HG03135 (cell line): ENCODE results near the gene LZTFL1.

Experiments
- ATAC-seq: cut with Tn5 transposase; IDR thresholded peaks from one replicate; pipeline ENCODE4 v1.9.1; 2021; ENCODE audit warnings: mild to moderate bottlenecking, moderate library complexity; ENCODE audit not compliant: unreplicated experiment

Gene LZTFL1, protein sequence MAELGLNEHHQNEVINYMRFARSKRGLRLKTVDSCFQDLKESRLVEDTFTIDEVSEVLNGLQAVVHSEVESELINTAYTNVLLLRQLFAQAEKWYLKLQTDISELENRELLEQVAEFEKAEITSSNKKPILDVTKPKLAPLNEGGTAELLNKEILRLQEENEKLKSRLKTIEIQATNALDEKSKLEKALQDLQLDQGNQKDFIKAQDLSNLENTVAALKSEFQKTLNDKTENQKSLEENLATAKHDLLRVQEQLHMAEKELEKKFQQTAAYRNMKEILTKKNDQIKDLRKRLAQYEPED

DNA sequence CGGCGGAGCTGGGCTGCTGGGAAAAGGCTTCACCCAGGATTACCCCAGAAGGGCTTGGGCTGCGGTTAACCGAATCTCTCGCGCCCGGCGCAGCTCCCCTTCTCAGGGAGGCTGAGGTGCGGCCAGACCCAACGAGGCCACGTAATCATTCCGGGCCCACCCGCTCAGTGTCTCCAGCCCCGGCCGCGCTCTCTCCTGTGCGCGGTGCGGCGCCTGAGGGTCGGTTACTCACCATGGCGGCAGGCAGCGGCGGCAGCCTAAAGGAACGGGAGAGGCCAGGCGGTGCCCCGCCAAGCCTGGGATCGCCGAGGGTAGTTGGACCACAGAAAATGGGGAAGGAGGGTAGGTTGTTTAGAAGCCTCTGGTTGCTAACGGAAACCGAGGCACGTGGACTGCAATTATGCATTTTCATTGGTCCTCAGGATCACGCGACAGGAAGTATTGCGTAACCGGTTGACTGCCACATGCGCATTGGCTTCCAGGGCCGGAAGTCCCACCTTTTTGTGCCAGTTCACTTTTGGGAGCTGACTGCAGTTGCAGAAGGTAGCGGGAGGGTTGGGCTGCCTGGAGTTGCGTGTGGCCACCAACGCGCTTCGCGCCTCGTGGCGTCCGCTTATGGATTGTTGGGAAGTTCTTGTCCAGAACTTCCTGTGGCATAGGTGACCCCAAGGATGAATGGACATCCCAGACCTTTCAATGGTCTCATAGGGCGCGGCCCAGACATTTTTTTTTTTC is at the start of gene LZTFL1:
TSS of gene LZTFL1 (minus strand) at position 363 of the 735 bp plus-strand sequence. CDS start at position 235, 128 bp downstream.
- ATAC-seq: peak; percentile 93

- no peak for ATAC-seq
Observed at GRCh38 chr3:45890405-45890804, 48.5 kb upstream of the LZTFL1 start.

DNA sequence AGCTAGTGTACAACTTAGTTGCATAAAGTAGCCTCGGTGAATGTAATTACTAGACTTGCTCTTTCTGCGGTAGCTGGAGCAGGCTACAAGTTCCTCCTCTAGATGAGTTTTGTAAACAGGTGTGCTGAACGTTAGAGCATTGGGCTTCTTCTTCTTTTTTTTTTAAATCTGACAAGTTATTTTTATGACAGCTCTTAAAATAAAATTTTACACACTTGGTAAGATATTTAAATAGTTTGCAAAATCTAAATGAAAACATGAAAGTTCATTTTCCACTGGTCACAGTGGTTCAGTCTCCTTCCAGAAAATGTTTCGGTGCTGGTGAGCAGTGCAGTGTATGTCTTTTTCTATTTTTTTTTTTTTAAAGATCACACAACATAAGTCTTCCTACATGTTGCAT is 47.4 kb upstream of the LZTFL1 start:
- no peak for ATAC-seq

- no peak for ATAC-seq
Observed at GRCh38 chr3:45887759-45888511, 46.0 kb upstream of the LZTFL1 start.

GRCh38 chr3:45887285-45887684 is 45.4 kb upstream of the LZTFL1 start:
- no peak for ATAC-seq

GRCh38 chr3:45885979-45886705 is 44.2 kb upstream of the LZTFL1 start, which contains the start of gene CCR9:
TSS of gene CCR9 (plus strand) at chr3:45886543. CDS start at chr3:45894934, 8,391 bp downstream.
- ATAC-seq: no peak

DNA sequence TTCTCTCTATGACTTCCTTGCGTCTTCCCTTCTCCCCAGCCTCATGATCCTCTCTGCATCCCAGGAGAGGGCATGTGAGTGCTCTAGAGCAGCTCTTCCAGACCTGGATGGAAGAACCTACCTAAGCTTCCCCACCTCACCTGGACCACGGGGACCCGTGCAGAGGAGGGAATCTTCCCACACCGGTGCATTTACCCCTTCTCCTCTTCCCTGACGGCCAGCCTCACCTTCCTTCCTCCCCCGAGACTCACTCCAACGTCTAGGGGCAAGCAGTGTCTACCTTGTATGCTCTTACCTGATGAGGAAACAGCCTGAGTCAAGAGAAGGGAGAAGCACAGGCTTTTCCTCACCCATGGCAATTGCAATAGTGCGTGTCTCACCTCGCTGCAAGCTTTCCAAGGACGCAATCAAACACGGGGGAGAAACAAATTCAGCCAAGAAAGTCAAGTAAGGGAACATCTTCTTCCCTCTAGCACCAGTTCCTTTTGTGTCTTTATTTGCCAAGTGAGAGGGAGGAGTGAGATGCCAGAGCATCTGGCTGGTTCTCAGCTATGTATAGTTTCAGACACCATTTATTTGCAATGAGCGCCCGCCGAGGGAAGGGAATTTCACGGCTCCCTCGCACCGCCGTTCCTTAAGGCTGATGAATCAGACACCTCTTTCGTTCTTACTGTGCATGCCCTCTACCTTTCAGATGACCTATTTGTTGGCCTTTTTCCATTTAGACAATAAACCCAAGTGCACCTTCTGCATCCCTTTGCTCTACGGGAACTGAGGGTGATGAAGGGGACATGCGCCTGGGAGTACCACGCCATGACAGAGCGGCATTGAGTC is 42.7 kb upstream of the LZTFL1 start:
- ATAC-seq: no peak

DNA sequence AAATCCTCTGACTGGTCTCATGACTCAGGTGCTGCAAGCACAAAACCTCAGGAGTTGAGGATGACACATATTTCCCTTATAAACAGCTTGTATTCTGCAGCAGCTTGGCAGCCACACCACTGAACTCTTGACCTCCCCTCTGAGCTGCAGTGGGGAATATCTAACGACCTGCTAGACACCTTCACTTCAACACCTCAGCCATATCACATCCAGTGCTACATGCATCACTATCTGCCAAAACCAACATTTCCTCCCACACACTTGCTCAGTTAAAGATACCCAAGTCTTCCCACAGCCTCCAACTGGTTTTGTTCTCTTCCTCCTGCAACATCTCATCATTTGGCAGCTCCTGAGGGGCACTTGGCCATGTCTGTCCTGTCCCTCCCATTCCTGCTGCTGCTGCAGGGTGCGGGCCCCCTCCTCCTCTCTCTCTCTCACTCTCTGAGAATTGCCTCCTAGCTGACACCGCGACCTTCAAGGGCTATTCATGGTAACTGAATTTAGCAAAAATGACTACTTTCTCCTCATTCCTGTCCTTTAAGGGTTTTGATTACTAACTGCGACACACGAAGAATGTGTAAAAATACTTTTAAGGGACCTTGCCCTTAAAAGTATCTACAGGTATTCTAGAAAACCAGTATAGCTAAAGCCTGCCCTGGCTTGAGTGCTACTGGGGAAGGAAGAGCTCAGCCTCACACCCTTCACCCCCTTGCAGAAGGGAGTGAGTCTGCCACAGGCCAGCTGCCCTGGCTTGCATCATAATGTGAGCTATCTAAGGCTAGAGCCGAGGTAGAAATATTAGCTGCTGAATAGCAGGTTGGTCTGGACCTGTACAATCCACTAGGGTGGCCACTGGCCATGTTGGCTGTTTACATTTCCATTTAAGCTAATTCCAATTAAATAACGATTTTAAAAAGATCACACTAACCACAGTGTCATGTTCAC is 39.4 kb upstream of the LZTFL1 start:
- ATAC-seq: no peak

DNA sequence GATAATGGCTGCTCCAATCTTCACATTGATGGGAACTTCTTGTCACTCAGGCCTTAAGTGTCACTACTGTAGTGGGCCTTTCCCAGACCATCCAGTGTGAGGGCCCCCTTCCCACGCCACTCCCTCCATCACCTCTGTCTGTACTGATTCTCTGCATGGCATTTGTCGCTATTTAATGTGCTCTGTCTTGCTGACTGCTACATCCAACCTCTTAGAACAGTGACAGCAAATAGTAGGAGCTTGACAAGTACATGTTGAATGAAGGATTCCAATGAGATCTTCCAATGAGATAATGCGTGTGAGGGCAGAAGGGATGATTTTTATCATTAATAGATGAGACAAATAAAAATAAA is 38.8 kb upstream of the LZTFL1 start:
- no peak for ATAC-seq

GRCh38 chr3:45878124-45878523 is 36.2 kb upstream of the LZTFL1 start:
- ATAC-seq: no peak

GRCh38 chr3:45874677-45875346 is 32.9 kb upstream of the LZTFL1 start:
- ATAC-seq: no peak

DNA sequence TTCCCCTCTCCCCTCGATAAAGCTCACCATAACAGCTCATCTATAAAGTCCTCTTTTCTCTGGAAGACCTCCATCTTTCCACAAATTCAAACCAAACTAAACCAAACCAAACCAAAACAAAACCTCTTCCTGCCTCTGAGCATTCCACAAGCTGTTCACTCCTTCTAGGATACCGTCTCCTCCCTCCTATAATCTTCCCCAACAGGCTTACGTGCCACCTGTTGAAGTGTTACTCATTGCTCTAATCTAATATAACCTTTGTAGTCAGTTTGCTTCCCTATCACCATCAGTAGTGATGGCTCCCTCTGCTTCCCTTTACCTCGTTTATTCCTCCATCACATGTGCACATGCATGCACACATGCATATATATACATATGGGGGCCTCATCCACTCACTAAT is 31.7 kb upstream of the LZTFL1 start:
- no peak for ATAC-seq

- ATAC-seq: no peak
Observed at GRCh38 chr3:45873036-45873435, 31.1 kb upstream of the LZTFL1 start.

GRCh38 chr3:45872569-45872968 is 30.6 kb upstream of the LZTFL1 start:
- ATAC-seq: no peak

GRCh38 chr3:45871780-45872179 is 29.9 kb upstream of the LZTFL1 start:
- ATAC-seq: no peak

DNA sequence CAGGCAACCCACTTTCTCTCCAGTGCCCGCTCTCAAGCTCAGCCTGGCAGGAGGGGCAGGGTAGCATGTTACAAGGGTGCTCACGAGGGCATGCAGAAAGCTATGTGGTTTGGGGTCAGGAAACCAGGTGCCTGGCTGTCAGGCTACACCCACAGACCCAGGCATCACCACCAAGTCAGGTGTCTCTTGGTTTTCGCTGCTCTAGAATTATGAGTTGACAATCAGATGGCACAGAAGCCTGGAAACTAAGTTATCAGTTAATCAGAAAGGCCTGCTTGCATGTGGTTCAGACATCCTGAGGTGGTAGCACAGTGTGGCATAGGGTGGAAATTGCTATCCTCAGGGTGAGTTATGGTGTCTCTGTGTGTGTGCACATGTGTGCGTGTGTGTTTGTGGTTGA is 28.2 kb upstream of the LZTFL1 start:
- ATAC-seq: no peak

- ATAC-seq: no peak
Observed at GRCh38 chr3:45869638-45870037, 27.7 kb upstream of the LZTFL1 start.

GRCh38 chr3:45868650-45869049 is 26.7 kb upstream of the LZTFL1 start:
- ATAC-seq: no peak

DNA sequence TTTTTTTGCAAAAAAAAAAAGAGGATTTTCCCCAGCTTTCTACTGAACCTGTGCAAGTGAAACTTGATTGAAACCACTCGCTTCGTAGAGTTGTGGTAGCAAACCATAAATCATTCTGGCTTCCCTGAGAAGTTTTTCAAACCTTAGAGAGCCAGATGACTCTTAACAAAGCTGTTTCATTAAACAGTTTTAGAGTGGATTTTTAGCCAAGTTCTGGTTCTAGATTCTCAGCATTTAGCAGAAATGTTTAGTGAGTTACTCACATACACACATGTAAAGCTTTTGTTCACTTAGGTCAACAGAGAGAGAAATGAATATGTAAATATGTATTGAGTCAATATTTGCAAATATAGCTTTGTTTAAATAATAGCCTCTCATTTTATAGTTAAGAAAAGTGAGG is 26.3 kb upstream of the LZTFL1 start:
- ATAC-seq: no peak
